GM23338 (cell line): ENCODE results near the gene PTPA. TPM values are rescaled to one million over a fixed set of nuclear protein-coding genes. Genes with fewer than 3 reads are reported as not detected.

Source experiments
- ATAC-seq: fragments of 200-7000 bp; cut with Tn5 transposase; 3 replicates; pipeline ENCODE4 v1.9.1; 2020
- DNase-seq: peaks from one replicate; pipeline ENCODE4 v3.0.0-alpha.2; 2015; ENCODE audit warnings: low spot score
- H2AFZ ChIP-seq: fragments of 200-600 bp; sonication (generic); 2 replicates; pipeline ENCODE4 v1.8.0; 2016; ENCODE audit warnings: antibody characterized with exemption, mild to moderate bottlenecking, moderate library complexity
- H3F3A ChIP-seq: fragments of 200-600 bp; sonication (generic); replicated peaks from 2 replicates; pipeline ENCODE4 v1.8.0; 2017; ENCODE audit warnings: antibody characterized with exemption, mixed run types, low read depth
- H3K27ac ChIP-seq: fragments of 200-600 bp; sonication (generic); 2 replicates; pipeline ENCODE4 v1.6.1; 2016; ENCODE audit warnings: low read depth
- H3K27me3 ChIP-seq: fragments of 200-600 bp; sonication (generic); 2 replicates; pipeline ENCODE4 v1.8.0; 2016; ENCODE audit warnings: mild to moderate bottlenecking, mixed run types, moderate library complexity; ENCODE audit not compliant: insufficient read depth
- H3K36me3 ChIP-seq: fragments of 200-600 bp; sonication (generic); 2 replicates; pipeline ENCODE4 v1.8.0; 2016; ENCODE audit warnings: mild to moderate bottlenecking; ENCODE audit not compliant: insufficient read depth
- H3K4me1 ChIP-seq: fragments of 200-600 bp; sonication (generic); 2 replicates; pipeline ENCODE4 v1.8.0; 2016; ENCODE audit warnings: mild to moderate bottlenecking, moderate library complexity; ENCODE audit not compliant: insufficient read depth
- H3K4me2 ChIP-seq: fragments of 200-600 bp; sonication (generic); 2 replicates; pipeline ENCODE4 v1.7.1; 2017; ENCODE audit warnings: mixed run types
- H3K4me3 ChIP-seq: fragments of 200-600 bp; sonication (generic); 2 replicates; pipeline ENCODE4 v1.6.1; 2016; ENCODE audit warnings: mixed run types
- H3K79me2 ChIP-seq: fragments of 200-600 bp; sonication (generic); replicated peaks from 2 replicates; pipeline ENCODE4 v1.8.0; 2017; ENCODE audit warnings: mild to moderate bottlenecking; ENCODE audit not compliant: insufficient read depth
- H3K9me2 ChIP-seq: fragments of 200-600 bp; sonication (generic); 2 replicates; pipeline ENCODE4 v1.8.0; 2017; ENCODE audit not compliant: insufficient read depth
- H4K20me1 ChIP-seq: fragments of 200-600 bp; sonication (generic); replicated peaks from 2 replicates; pipeline ENCODE4 v1.8.0; 2017; ENCODE audit warnings: mild to moderate bottlenecking; ENCODE audit not compliant: insufficient read depth
- H3K27ac Mint-ChIP-seq: 2 replicates; pipeline ENCODE4 v1.8.0; 2020; ENCODE audit warnings: inconsistent platforms, mild to moderate bottlenecking, moderate library complexity, mixed read lengths
- H3K27me3 Mint-ChIP-seq: 3 replicates; pipeline ENCODE4 v1.8.0; 2022; ENCODE audit warnings: low read depth, mild to moderate bottlenecking, moderate library complexity, mixed read lengths, inconsistent platforms; ENCODE audit not compliant: insufficient read depth, poor library complexity
- H3K36me3 Mint-ChIP-seq: 3 replicates; pipeline ENCODE4 v1.8.0; 2021; ENCODE audit warnings: low read depth, mild to moderate bottlenecking, inconsistent platforms, moderate library complexity, mixed read lengths
- H3K4me1 Mint-ChIP-seq: 3 replicates; pipeline ENCODE4 v1.8.0; 2020; ENCODE audit warnings: mild to moderate bottlenecking, inconsistent platforms, mixed read lengths
- H3K4me3 Mint-ChIP-seq: 3 replicates; pipeline ENCODE4 v1.8.0; 2021; ENCODE audit warnings: moderate library complexity, mild to moderate bottlenecking, inconsistent platforms, mixed read lengths
- H3K9me3 Mint-ChIP-seq: 3 replicates; pipeline ENCODE4 v1.8.0; 2020; ENCODE audit warnings: moderate library complexity, mild to moderate bottlenecking, inconsistent platforms, mixed read lengths
- CREB1 ChIP-seq: fragments of 250-450 bp; sonication (Bioruptor Pico); IDR thresholded peaks from 2 replicates; pipeline ENCODE4 v1.5.0; 2020; ENCODE audit warnings: low read depth, mild to moderate bottlenecking, moderate library complexity
- NANOG ChIP-seq: IDR thresholded peaks from 2 replicates; pipeline ENCODE4 v1.6.1; 2016; ENCODE audit warnings: antibody characterized with exemption, borderline replicate concordance
- polyA plus RNA-seq: library from polyadenylated mRNA; unstranded; fragments of >200 nt; fragmentation: Nextera tagmentation; extraction: Ambion mirVana; gene quantifications from 2 replicates; pipeline ENCODE4 v1.2.1, GENCODE V29; 2016
- total RNA-seq: library from RNA; depleted of rRNA; stranded (reverse); fragments of >200 nt; shearing (Covaris generic); gene quantifications from 2 replicates; pipeline ENCODE4 v1.2.3, GENCODE V29; 2014
- TF ChIP-seq, protein P1 (sequence below), 2 experiments: fragments of 200-600 bp in 1 of 2; sonication (generic) in 1 of 2; conservative IDR thresholded peaks; 2 replicates each; pipeline versions ENCODE4 v1.5.1 to v1.6.1; 2016 to 2017; ENCODE audit warnings: antibody characterized with exemption in 2 of 2, low read depth in 2 of 2, mild to moderate bottlenecking in 2 of 2, moderate library complexity in 1 of 2
- TF ChIP-seq, protein P2 (sequence below): IDR thresholded peaks from 2 replicates; pipeline ENCODE4 v1.6.1; 2016; ENCODE audit warnings: antibody characterized with exemption

PTPA gene
- total and polyA plus RNA-seq, 2 experiments from 2014 or later, result 53.9 to 122 TPM

DNA sequence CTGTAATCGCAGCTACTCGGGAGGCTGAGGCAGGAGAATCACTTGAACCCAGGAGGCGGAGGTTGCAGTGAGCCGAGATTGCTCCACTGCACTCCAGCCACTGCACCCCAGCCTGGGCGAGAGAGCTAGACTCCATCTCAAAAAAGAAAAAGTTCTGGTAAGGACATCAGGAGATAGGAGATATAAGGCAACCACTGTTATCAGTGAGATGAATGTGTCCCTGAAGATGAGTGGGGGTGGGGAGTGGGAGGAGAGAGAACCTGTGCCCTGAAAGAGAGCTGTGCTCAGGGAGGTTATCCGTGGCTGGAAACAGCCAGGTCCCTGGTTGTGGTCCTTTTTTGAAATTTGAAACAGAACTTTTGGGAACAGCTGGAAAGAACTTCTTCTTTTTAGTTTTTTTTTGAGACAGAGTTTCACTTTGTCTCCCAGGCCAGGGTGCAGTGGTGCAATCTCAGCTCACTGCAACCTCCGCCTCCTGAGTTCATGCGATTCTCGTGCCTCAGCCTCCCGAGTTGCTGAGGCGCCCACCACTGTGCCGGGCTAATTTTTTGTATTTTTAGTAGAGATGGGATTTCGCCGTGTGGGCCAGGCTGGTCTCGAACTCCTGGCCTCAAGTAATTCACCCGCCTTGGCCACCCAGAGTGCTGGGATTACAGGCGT lies 2.6 kb downstream of the PTPA start:
- Mint-ChIP-seq H3K27ac (no peak overlapping the region), H3K27me3 (peaks cover 18% of the 10 kb centered on the region), H3K4me3 (no peak overlapping the region), H3K4me1 (peaks cover 13% of the 10 kb centered on the region), H3K36me3 (peaks cover 7% of the 10 kb centered on the region), H3K9me3 (no peaks in the 10 kb centered on the region)
- H2AFZ ChIP-seq, result no peak overlapping the region
- H3K9me2 ChIP-seq, result no peaks in the 10 kb centered on the region
- no peak for ATAC-seq
- H3K4me2 ChIP-seq, result no peak overlapping the region
- no peak overlapping the region for H3K27ac ChIP-seq
- peaks cover 18% of the 10 kb centered on the region for H4K20me1 ChIP-seq
- H3K27me3 ChIP-seq, result peaks cover 17% of the 10 kb centered on the region
- peaks cover 70% of the 10 kb centered on the region for H3K79me2 ChIP-seq
- peaks cover 6% of the 10 kb centered on the region; the same call in 1 of the 2 replicates for H3F3A ChIP-seq
- no peaks in the 10 kb centered on the region for H3K36me3 ChIP-seq
- TF ChIP-seq, protein P1, sequence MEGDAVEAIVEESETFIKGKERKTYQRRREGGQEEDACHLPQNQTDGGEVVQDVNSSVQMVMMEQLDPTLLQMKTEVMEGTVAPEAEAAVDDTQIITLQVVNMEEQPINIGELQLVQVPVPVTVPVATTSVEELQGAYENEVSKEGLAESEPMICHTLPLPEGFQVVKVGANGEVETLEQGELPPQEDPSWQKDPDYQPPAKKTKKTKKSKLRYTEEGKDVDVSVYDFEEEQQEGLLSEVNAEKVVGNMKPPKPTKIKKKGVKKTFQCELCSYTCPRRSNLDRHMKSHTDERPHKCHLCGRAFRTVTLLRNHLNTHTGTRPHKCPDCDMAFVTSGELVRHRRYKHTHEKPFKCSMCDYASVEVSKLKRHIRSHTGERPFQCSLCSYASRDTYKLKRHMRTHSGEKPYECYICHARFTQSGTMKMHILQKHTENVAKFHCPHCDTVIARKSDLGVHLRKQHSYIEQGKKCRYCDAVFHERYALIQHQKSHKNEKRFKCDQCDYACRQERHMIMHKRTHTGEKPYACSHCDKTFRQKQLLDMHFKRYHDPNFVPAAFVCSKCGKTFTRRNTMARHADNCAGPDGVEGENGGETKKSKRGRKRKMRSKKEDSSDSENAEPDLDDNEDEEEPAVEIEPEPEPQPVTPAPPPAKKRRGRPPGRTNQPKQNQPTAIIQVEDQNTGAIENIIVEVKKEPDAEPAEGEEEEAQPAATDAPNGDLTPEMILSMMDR (conservative IDR thresholded peaks at IDR 0.05; ENCODE audit: low read depth in 2 of 2), result no peak
- H3K4me1 ChIP-seq, result peaks cover 8% of the 10 kb centered on the region
- no peak overlapping the region for H3K4me3 ChIP-seq
- DNase-seq, result no peak

DNA sequence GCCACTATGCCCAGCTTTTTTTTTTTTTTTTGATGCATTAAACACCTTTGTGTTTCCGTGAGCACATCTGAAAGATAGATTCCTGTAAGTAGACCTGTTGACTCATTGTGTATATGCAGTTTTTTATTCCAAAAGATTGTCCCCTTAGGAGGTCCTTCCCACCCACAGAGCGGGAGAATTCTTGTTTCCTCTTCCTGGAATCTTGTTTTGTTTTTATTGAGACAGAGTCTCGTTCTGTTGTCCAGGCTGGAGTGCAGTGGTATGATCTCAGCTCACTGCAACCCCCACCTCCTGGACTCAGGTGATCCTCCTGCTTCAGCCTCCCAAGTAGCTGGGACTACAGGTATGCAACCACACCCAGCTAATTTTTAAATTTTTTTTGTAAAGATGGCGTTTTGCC lies 7.6 kb downstream of the PTPA start:
- Histone ChIP-seq H3K36me3 (peaks cover 6% of the 10 kb centered on the region), H3K27ac (no peak overlapping the region), H3K4me3 (no peak overlapping the region), H2AFZ (no peak overlapping the region), H3K27me3 (no peaks in the 10 kb centered on the region), H3K4me2 (no peak overlapping the region), H3K4me1 (no peaks in the 10 kb centered on the region), H4K20me1 (peaks cover 22% of the 10 kb centered on the region), H3K79me2 (peaks cover 69% of the 10 kb centered on the region), H3F3A (no peaks in the 10 kb centered on the region), H3K9me2 (no peaks in the 10 kb centered on the region)
- peaks cover 5% of the 10 kb centered on the region for H3K27me3 Mint-ChIP-seq
- H3K4me3 Mint-ChIP-seq, result no peak overlapping the region
- H3K27ac Mint-ChIP-seq, result no peak overlapping the region
- ATAC-seq (no peak), DNase-seq (no peak)
- no peaks in the 10 kb centered on the region for H3K9me3 Mint-ChIP-seq
- H3K4me1 Mint-ChIP-seq, result no peaks in the 10 kb centered on the region; the same call in 2 of the 3 replicates
- H3K36me3 Mint-ChIP-seq, result peaks cover 47% of the 10 kb centered on the region
- TF ChIP-seq NANOG, result no peak

DNA sequence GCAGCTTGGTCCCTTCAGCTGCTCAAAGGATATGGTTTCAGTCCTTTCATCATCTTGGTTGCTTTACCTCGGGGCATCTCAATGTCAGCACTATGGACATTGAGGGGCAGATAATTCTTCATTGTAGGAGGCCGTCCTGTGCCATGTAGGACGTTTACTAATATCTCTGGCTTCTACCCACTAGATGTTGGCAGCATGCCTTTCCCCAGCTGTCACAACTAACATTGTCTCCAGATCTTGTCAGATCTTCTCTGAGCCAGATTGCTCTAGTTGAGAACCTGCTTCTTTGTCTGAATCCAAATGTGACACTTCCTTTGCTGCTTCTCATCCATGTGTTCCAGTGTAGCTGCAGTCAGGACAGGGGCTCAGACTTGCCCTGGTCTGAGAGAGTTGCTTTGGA lies 10.3 kb downstream of the PTPA start:
- H3K36me3 Mint-ChIP-seq, result peaks cover 59% of the 10 kb centered on the region
- H3K27ac Mint-ChIP-seq, result no peak overlapping the region
- peaks cover 4% of the 10 kb centered on the region for H3K27me3 Mint-ChIP-seq
- Histone ChIP-seq H3K4me3 (no peak overlapping the region), H3K4me1 (peaks cover 4% of the 10 kb centered on the region; the same call in 1 of the 2 replicates), H3K79me2 (peaks cover 47% of the 10 kb centered on the region), H2AFZ (no peak overlapping the region), H3K9me2 (no peaks in the 10 kb centered on the region), H3K4me2 (no peak overlapping the region), H4K20me1 (peaks cover 8% of the 10 kb centered on the region), H3K27ac (no peak overlapping the region), H3K36me3 (peaks cover 9% of the 10 kb centered on the region), H3F3A (no peaks in the 10 kb centered on the region; the same call in 1 of the 2 replicates), H3K27me3 (no peaks in the 10 kb centered on the region)
- ATAC-seq (no peak), DNase-seq (no peak)
- peaks cover 4% of the 10 kb centered on the region for H3K4me1 Mint-ChIP-seq
- no peaks in the 10 kb centered on the region for H3K9me3 Mint-ChIP-seq
- TF ChIP-seq CREB1, result no peak
- TF ChIP-seq, protein P2, sequence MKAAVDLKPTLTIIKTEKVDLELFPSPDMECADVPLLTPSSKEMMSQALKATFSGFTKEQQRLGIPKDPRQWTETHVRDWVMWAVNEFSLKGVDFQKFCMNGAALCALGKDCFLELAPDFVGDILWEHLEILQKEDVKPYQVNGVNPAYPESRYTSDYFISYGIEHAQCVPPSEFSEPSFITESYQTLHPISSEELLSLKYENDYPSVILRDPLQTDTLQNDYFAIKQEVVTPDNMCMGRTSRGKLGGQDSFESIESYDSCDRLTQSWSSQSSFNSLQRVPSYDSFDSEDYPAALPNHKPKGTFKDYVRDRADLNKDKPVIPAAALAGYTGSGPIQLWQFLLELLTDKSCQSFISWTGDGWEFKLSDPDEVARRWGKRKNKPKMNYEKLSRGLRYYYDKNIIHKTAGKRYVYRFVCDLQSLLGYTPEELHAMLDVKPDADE, result no peak
- no peak overlapping the region for H3K4me3 Mint-ChIP-seq
